Measurements from ENCODE around the gene KRTCAP2.

DNA sequence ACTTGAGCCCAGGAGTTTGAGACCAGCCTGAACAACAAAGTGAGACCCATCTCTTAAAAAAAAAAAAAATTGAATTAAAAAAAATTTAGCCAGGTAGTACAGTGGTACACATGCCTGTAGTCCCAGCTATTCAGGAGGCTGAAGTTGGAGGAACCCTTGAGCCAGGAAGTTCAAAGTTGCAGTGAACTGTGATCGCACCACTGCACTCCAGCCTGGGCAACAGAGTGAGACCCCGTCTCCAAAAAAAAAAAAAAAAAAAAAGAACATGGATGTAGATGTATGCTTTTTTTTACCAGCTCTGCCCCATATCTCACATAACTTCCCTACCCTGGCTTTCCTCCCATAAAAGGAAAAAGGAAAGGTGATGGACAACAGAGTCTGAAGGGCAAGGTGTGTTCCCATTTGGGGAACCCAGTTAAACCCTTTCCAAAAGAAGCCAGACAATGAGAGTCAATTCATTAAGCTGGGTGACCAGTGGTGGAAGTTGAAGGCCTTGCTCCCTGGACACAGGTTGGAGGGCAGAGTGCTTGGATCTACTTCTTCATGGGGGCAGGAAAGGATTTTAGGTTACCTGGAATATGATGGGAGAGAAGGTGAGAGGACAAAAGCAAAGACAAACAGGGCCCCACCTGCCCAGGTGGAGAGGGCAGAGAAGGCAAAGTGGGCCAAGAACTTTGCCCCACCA lies 2.9 kb downstream of the KRTCAP2 start:
- TF ChIP-seq SMC3 (IDR thresholded peaks at IDR 0.05; ENCODE audit: low read depth, low read length) (no peak), FOXM1 (IDR thresholded peaks at IDR 0.05; ENCODE audit: low read depth) (no peak), TAF1 (IDR thresholded peaks at IDR 0.05; ENCODE audit: borderline replicate concordance, low read depth, low read length) (no peak), TEAD4 (IDR thresholded peaks at IDR 0.05; ENCODE audit: borderline replicate concordance, insufficient read depth) (no peak)
- TF ChIP-seq, protein P1, sequence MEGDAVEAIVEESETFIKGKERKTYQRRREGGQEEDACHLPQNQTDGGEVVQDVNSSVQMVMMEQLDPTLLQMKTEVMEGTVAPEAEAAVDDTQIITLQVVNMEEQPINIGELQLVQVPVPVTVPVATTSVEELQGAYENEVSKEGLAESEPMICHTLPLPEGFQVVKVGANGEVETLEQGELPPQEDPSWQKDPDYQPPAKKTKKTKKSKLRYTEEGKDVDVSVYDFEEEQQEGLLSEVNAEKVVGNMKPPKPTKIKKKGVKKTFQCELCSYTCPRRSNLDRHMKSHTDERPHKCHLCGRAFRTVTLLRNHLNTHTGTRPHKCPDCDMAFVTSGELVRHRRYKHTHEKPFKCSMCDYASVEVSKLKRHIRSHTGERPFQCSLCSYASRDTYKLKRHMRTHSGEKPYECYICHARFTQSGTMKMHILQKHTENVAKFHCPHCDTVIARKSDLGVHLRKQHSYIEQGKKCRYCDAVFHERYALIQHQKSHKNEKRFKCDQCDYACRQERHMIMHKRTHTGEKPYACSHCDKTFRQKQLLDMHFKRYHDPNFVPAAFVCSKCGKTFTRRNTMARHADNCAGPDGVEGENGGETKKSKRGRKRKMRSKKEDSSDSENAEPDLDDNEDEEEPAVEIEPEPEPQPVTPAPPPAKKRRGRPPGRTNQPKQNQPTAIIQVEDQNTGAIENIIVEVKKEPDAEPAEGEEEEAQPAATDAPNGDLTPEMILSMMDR (IDR thresholded peaks at IDR 0.05): no peak
- TF ChIP-seq, protein P2, sequence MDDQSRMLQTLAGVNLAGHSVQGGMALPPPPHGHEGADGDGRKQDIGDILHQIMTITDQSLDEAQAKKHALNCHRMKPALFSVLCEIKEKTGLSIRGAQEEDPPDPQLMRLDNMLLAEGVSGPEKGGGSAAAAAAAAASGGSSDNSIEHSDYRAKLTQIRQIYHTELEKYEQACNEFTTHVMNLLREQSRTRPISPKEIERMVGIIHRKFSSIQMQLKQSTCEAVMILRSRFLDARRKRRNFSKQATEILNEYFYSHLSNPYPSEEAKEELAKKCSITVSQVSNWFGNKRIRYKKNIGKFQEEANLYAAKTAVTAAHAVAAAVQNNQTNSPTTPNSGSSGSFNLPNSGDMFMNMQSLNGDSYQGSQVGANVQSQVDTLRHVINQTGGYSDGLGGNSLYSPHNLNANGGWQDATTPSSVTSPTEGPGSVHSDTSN (IDR thresholded peaks at IDR 0.05): no peak
